Right lung (tissue), 5 donors: ENCODE measurements around the gene SUFU. TPM values are rescaled to one million over a fixed set of nuclear protein-coding genes. Genes with fewer than 3 reads are reported as not detected.

Source experiments
- DNase-seq, 2 donors: peaks; one replicate each; pipeline ENCODE4 v3.0.0-alpha.2; 2013
- polyA plus RNA-seq, 5 donors: library from polyadenylated mRNA; unstranded; fragments of 120-200 nt; gene quantifications; one replicate each; pipeline versions ENCODE4 v1.2.1 to v1.2.3, GENCODE V29; 2013; ENCODE audit warnings: inconsistent platforms in 1 of 5, low replicate concordance in 1 of 5; ENCODE audit not compliant: insufficient read length in 5 of 5, insufficient read depth in 1 of 5

SUFU gene
- polyA plus RNA-seq, 5 donors, result 22.0 to 29.7 (median 27.2) TPM

- no peak for DNase-seq
Observed at GRCh38 chr10:102617041-102617440, 113.3 kb downstream of the SUFU start.

DNA sequence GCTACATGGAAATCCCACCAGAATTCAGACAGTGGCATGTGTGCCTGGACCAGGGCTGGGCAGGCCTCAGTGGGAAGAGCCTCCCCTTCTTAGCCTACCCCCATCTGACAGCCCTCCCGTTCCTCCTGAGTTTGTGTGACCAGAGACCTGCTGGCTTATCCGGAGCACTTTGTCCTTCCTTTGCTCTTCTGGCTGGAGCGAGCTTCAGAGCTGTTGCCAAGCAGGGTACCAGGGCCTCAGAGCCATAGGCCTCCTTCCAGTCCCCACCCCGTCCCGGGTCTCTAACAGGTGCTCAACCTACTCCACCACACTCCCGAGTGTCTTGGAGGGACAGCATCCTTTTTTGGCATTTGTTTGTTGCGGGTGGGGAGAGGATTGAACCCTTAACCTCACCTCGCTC, 114.0 kb downstream of the SUFU start:
- no peak for DNase-seq

DNA sequence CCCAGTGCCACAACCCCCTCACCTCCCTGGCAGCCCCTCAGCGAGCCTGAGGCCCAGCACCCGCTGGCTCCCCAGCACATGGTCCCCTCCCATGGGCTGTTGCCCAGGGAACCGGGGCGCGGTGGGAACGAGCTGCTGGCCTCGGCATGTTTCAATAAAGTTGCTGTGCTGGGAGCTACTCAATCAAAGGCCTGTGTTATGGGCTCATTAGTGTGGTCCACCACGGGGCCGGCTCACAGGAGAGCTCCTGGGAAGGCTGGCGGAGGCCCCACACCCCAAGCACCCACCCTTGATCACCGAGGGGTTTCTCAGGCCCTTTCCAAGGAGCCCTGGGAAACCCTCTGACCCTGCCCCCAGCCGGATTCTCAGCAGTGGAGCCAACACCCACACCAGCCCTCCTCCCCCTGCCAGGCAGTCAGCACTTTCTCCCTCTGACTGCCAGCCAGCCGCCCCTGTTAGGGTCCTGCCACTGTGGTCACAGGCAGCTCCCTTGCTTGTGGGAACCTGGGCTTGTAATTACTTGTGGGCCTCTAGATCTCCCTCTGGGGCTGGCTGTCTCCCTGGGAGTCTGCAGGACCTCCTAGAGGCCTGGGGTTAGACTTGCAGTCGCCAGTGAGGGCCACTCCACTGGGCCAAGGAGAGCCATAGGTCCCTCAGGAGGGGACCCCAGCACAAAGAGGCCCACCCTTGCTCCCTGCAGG, 115.7 kb downstream of the SUFU start:
- DNase-seq, result no peak

DNA sequence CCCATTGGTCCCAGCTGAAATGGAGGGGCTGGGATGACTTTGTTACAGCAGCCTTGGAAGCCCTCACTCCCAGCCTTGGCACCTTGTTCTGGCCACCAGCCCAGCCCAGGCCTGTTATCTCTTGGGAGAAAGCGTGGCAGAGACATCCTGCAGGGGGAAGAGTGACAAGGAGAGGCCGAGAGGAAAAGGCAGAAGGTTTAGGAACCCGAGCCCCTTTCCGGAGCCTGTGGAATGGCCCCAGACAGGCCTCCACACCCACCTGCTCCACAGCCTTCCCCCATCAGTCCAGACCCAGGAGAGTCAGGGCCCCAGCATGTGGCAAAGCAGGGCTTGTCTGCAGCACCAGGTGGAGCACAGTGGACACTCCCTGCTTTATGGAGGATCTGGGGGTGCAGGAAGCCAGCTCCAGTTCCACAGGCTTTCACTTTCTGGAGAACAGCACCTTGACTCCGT, 116.4 kb downstream of the SUFU start:
- peak; percentile 71 to 77 for DNase-seq

- DNase-seq, result no peak
Observed at GRCh38 chr10:102620591-102621442, 117.0 kb downstream of the SUFU start.

DNA sequence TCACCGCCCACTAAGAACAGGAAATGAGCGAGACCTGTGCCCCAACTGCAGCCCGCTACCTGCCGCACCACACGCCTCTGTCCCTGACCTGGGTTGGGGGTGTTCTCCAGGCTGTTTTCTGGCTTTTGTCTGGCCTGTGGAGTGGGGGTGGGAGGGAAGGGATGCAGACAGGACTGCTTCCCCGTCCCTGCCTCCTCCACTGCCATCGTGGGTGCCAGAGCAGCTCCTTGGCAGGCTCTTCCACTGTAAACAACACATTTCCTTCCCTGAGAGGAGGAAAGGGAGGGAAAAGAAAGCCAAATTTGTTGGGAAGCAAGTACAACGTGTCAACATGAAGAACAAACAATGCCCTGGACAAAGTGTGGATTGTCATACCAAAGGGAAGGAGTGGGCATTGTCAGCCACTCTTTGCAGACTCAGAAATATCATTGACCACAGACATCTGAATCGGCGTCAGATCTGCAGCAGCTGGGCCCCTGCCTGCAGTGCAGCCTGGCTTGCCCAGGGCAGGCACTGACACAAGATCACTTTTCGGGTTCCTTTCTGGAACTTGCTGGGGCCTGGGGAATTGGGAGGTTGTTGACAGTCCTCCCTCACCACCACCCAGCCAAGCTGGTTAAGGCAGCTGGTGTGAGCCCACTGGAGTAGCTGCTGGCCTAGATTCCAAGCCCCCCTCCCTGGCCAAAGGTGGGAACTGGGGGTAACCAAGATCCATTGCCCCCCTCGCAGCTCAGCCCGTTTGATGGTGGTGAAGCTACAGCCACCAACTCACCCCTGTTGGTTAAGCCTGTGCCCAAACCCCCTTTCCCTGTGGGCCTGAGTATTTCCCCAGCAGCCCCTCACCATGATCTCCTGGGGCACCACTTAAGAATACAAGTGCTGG, 117.9 kb downstream of the SUFU start:
- no peak for DNase-seq

- DNase-seq, result no peak
Observed at GRCh38 chr10:102624094-102624493, 120.3 kb downstream of the SUFU start.

DNA sequence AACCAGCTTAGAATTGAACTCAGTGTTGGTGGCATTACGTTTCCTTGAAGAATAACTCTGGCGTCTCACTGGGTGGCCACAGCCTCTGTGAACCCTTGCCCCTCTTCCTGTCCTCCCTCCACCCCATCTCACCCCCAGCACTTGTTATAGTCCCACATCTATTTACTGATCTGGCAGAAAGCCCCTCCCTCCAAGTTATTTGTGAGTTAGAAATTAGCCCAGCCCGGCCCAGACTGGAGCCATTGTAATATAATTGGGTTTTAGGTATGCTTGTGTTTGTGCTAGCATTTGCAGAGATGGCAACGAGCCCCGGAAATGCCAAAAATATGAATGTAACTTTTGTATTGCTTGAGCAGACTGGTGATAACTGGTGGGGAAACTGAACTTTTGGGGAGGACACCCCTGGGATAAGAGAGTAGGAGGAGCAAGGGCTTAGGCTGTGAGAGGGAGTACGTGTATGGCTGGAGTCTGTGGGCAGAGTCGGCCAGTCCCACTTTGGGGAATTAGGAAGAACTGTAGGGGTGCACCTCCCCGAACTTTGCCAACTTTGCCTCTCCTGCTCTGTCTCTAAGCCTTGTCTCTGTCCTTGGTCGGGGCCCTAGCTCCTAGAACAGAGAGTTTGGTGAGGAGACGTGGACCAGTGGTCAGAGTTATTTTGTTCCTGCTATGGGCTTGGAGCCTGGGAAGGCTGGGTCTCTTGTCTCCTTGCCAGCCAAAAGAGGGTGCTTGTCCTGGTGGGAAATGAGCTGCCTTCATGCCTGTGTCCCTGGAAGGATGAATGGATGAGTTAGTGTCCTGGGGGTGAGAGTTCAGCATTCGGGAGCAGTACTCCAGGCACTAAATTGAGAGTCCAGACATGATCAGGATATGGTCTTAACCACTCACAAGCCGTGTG, 121.2 kb downstream of the SUFU start:
- no peak for DNase-seq

DNA sequence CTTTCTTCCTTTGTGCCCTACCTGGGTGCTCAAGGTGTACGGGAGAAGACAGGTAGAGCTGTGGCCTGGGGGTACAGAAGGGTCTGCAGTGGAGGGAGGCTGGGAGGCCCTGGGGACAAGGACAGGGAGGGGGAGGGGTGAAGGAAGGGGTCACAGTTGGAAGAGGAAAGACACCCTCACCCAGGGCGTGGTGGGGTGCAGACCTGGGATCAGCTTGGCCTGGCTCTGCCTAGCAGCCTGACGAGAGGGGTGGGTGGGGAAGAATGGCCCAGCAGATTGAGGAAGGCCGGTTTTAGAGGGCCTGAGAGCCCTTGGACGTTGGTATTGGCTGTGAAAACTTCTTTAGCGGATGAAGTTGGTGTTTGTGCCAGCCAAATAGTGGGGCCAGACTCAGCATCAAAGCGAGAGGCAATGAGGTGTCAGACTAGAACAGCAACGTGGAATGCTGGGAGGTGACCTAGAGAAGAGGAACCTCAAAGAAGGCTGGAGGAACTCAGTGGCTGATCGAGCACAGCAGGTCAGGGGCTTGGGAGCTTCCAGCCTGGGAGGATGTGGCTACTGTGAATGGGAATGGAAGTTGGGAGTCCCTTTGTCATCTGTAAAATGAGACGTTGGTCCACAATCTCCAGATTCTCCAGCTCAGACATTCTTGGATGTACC, 122.4 kb downstream of the SUFU start:
- no peak for DNase-seq

DNA sequence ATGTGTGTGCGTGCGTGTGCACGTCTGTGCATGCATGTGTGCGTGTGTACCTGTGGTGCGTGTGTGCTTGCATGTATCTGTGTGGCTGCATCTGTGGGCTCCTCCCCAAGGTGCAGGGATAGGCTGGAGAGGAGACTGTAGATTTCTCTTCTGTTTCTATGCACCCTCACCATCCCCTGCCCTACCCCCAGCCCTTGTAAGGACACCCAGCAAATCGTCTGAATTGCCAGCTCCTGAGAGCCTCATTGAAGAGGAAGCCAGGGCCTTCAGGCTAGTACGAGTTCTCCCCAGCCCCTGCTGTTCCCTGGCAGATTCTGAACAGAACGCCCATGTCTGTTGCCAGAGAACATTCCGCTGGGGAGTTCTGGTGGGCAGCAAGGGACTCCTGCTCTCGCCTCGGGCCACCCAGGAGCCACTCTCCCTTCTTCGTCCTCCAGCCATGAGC, 123.5 kb downstream of the SUFU start:
- no peak for DNase-seq

DNA sequence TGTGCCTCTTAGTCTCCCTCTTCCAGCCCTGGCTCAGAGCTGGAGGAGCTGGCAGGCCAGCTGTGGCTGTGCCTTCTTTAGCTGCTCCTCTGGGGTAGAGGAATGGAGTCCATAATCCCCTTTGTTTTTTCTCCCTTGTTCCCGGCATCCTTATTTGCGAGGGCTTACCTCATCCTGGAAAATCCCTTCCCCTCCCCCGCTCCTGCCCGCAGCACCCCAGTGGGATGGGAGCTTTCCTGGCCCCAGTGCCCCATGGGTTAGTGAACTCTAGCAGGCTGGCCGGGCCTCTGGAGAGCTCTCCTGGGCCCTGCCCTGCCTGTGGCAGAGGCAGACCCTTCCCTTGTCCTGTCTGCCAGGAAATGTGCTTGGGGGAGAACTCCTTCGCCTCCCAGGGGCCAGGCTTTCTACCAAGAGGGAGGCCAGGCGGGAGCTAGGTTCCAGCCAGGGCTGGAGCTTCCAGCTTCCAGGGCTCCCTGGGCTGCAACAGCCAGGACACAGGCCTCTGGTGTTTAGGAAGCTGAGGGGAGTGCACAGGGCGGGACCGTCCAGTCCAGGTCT, 124.0 kb downstream of the SUFU start:
- DNase-seq, result no peak

DNA sequence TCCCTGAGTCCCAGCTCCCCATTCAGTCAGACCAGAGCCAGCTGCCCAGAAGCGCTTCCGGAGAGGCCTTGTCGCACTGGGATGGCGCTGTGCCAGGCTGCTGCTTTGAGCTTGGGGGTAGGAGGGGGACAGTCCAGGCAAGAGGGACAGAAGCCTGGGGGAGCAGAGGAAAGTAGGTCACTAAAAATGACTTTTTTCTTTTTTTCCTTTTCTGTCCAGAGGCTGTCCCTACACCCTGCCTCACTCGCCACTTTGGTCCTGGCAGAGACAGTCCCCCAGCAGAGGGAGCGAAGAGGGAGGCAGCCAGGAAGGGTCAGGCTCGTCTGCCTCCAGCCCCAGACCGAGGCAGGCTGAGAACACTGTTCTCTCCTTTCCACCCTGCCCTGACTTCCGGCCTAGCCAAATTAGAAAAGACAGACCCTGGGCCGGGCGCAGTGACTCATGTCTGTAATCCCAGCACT, 124.7 kb downstream of the SUFU start:
- DNase-seq, result peak in 1 of 2 donors; percentile 63

DNA sequence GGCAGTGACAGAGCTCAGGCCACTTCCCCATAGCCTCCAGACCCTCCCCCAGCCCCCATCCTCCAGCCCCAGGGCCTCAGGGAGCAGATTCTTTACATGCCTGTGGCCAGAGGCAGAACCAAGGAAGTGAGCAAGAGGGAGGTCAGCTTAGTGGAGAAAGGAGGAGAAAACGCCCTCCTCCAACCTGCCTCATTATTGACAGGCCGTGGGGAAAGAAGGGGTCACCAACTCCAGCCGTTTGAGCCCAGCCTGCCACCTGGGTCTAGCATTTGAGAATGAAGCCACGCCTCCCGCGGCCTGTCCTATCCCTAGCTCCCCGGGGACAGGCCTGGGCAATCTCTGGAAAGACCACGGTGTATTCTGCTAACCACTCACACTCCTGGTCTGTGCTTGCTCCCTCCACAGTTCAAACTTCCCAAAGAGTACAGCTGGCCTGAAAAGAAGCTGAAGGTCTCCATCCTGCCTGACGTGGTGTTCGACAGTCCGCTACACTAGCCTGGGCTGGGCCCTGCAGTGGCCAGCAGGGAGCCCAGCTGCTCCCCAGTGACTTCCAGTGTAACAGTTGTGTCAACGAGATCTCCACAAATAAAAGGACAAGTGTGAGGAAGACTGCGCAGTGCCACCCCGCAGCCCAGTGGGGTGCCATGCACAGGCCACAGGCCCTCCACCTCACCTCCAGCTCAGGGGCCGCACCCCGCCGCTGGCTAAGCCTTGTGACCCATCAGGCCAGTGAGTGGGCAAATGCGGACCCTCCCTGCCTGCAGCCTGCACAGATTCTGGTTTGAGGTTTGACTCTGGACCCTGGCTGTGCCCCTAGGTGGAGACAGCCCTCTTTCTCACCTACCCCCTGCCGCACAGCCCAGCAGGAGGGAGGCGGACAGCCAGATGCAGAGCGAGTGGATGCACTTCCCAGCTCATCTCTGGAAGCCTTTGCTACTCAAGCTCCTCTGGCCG, 126.2 kb downstream of the SUFU start:
- no peak for DNase-seq

GRCh38 chr10:102630663-102631062, 126.9 kb downstream of the SUFU start:
- no peak for DNase-seq

- no peak for DNase-seq
Observed at GRCh38 chr10:102631525-102632393, 128.0 kb downstream of the SUFU start.

DNA sequence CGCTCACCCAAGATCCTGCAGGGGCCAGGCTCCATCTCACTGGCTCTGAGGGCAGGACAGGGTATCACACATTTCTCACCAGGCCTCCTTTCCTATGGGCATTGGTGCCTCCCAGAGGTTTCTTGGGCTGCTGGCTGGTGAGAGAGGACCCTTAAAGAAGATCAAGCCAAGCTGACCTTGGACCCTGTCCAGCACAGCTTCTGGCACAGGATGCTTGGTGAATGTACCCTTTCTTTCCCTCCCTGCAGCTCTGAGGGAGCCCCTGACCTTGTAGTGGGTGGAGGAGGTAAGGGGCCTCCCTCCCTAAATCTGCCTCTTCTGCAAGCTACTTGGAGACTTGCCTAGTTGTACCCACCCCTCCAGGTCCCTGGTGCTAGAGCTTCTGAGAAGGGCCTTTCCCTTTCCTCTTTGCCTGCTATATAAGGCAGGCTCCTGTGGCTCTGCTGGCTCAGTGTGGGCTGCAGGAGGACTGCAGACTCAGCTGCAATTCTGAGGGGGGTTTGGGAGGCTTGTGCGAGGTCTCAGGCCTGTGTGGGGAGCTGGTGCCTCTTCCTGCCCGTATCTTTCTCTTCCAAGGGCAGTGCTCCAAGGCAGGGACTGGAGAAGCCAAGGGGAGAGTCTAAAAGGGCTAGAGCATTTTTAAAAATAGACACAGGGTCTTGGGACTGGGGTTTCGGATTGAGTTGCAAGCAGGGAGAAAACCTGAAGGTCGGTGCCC, 128.8 kb downstream of the SUFU start:
- DNase-seq, result peak; percentile 72 to 80

DNA sequence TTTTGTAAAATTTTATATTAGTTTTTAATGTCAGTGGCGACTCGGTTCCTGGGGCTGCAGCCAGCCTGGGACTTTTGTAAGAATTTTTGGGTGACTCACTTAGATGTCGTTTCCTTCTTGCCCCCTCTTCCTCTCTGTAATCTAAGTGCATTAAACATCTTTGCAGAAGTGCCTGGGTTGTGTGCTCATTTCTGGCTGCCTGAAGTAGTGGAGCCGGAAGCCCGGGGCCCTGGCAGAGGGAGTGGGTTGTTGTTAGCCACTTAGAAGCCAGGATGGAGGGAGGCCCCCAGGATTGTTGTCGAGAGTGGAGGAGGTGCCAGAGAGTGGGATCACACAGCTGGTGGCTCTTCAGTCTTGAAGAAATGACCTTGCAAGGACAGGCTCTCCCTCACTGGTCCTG, 129.5 kb downstream of the SUFU start:
- DNase-seq, result peak in 1 of 2 donors; percentile 56
